GM12801 (cell line): Measurements from ENCODE around the gene NOS2.

ENCODE experiments used
- TF ChIP-seq, protein P1 (sequence below): IDR thresholded peaks from one replicate; pipeline ENCODE4 v1.5.1; 2011; ENCODE audit warnings: control low read depth; ENCODE audit not compliant: insufficient read length; ENCODE audit errors: extremely low read depth

Gene NOS2

DNA sequence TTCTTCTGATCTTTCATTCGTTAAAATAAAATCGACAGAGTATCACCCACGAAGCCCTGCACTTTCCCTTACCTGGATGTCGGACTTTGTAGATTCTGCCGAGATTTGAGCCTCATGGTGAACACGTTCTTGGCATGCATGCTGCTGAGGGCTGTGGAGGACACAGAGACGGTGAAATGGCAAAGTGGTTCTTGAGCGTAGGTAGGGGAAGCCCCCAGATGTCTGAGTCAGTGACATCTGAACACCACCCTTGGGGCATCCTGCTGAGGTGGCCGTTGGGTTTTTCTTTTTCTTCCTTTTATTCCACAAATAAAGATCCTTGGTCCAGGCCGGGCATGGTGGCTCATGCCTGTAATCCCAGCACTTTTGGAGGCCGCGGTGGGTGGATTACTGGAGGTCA is 33.9 kb downstream of the NOS2 start:
- TF ChIP-seq, protein P1, sequence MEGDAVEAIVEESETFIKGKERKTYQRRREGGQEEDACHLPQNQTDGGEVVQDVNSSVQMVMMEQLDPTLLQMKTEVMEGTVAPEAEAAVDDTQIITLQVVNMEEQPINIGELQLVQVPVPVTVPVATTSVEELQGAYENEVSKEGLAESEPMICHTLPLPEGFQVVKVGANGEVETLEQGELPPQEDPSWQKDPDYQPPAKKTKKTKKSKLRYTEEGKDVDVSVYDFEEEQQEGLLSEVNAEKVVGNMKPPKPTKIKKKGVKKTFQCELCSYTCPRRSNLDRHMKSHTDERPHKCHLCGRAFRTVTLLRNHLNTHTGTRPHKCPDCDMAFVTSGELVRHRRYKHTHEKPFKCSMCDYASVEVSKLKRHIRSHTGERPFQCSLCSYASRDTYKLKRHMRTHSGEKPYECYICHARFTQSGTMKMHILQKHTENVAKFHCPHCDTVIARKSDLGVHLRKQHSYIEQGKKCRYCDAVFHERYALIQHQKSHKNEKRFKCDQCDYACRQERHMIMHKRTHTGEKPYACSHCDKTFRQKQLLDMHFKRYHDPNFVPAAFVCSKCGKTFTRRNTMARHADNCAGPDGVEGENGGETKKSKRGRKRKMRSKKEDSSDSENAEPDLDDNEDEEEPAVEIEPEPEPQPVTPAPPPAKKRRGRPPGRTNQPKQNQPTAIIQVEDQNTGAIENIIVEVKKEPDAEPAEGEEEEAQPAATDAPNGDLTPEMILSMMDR, result no peak

DNA sequence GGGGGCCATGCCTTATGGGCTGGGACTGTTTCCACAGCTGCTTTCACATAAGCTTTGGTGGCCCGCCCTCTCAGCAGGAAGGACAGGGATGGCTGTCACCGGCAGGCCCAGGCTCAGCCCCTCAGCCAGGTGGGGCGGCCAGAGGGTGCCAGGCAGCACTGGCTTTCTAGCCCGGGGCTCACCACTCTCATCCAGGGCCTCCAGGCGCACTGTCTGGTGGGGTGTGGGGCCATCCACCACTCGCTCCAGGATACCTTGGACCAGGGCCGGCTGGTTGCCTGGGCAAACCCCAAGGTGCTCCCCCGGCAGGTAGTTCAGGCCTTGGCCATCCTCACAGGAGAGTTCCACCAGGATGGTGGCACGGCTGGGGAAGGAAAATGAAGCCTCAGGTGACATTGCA is 35.0 kb downstream of the NOS2 start:
- TF ChIP-seq, protein P1, result no peak

DNA sequence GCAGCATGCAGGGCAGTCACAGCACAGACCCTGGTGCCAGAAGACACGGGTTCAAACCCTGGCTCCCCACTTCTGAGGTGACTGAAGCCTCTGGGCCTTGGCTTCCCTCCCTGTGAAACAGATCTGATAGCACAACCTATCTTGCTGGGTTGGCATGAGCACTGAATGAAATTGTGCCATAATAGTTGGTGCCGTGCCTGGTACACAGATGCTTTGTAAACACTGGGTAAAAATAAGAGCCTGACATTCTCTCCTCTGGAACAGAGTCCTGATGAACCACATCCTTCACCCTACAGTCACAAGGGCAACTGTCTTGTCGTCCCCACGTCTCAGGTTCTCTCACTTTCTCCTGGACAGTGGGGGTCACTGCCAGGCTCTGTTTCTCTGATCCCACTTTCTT is 35.7 kb downstream of the NOS2 start:
- TF ChIP-seq, protein P1, result no peak

DNA sequence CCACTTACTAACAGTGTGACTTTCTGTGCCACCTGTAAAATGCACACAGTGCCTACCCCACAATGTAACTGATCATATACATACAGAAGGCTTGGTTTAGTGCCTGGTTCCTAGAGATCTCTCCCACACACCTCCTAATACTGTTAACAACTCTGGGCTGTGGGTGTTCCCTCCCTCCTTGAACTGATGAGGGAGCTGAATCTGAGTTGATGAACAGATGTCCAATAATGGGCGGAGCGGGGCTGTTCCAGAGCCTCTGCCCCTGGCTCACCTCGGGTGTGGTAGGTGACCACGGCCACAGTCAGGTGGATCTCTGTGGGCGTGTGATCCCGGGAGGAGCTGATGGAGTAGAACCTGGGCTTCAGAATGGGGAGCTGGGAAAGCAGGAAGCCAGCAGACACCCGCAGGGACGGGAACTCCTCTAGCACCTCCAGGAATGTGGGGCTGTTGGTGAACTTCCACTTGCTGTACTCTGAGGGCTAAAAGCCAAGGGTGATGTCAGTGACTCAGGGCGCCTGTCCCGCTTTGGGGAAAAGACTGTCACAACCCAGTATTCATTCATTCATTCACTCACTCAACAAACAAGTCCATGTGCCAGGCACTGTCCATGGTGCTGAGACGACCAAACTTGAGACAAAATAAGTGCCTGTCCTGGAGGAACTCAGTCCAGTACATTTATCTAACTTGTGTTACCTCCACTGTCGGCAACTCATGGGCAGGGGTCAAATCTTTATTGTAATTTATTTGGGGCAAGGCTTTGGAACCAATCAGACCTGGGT is 37.6 kb downstream of the NOS2 start:
- TF ChIP-seq, protein P1, result no peak

DNA sequence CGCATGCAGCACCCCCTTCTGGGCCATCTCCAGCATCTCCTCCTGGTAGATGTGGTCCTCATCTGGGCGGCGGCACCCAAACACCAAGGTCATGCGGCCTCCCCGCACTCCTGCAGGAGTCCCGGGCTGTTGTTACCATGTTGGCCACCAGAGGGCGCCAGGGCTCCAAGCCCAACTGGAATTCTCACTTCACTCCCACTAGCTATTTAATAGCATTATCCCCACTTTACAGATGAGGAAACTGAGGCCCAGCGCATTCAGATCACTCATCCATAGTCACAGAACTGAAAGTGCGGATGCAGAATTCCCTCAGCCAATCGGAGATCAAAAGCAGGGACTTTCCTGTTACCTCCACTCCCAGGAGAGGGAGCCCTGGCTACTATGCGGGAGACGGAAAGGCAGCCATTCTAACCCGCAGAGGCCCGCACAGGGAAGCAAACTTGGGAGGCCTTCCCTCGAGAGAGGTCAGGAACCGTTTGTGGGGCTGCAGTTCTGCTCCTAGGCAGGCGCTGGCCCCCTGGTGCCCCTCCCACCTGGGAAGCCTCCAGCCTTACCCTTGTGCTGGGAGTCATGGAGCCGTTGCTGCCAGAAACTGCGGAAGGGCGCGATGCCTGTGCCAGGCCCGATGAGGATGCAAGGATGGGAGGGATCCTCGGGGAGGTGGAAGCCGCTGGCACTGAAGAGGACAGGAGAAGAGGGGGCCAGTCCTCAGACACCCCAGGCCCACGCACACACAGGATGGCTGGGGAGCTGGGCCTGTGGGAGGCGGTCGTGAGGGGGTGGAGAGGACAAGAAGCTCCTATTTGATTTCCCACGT is 40.1 kb downstream of the NOS2 start:
- TF ChIP-seq, protein P1, result no peak

DNA sequence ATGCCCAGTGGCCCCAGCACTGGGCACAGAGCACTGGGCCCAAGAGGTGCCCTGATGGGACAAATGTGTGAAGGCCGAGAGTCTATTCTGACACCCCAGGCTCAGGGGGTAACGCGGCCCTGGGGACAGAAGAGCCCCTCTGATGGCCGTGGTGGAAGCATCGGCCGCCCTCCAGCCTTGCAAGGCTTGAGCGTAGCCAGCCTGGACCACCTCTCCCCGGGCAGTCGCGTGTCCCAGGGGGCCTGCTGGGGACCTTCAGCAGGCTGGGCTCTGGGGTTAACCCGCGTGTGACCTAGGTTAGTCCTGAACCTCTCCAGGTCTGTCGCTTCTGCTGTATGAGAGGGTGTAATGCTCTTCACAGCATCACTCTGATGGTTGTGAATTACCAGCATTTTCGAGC is 40.8 kb downstream of the NOS2 start:
- TF ChIP-seq, protein P1, result no peak

DNA sequence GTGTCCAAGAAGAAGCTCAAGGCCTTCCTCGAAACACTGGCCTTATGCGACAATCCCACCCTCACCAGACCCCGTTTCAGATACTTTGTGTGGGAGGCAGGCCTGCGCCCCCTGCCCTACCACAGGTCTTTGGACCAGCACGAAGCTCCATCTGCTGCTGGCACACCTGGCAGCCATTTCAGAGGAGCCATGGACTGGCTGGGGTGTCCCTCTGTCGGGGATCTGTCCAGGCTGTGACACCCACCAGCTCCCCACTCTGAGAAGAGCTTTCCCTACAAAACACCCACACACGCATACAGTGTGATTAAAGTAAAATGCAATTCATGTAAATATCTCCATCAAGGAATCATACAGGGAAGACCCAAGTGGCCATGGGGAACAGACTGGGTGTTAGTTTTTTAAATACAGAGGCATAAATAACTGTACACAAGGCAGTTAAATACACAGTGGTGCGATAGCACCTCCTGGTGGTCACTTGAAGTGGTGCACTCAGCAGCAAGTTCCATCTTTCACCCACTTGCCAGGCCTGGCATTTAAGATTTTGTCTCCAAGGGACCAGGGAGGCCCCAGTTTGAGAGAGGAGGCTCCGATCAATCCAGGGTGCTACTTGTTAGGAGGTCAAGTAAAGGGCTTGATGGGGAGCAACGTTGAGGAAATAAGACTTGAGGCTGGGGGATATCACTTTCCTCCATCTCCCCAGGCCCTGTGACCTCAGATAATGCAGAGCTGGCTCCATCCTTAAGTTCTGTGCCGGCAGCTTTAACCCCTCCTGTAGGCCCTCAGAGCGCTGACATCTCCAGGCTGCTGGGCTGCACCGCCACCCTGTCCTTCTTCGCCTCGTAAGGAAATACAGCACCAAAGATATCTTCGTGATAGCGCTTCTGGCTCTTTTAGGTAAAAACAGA is 43.6 kb downstream of the NOS2 start:
- TF ChIP-seq, protein P1, result peak; percentile 32
